Heart left ventricle (tissue), 16 donors: Measurements from ENCODE around the gene MROH2B. TPM values are rescaled to one million over a fixed set of nuclear protein-coding genes. Genes with fewer than 3 reads are reported as not detected.

Source experiments
- ATAC-seq, 4 donors: fragments of 200-7000 bp; cut with Tn5 transposase; one replicate each; pipeline ENCODE4 v1.9.1; 2020 to 2022; ENCODE audit warnings: moderate library complexity in 4 of 4, mild to moderate bottlenecking in 3 of 4, moderate number of reproducible peaks in 1 of 4
- DNase-seq, 5 donors: peaks; one replicate each; pipeline ENCODE4 v3.0.0-alpha.2; 2020
- H3K27ac ChIP-seq, 12 donors: fragments of 200-600 bp; sonication (generic) in 4 of 12; one replicate each; pipeline versions ENCODE4 v1.5.0 to v1.8.0; 2016 to 2022; ENCODE audit warnings: mild to moderate bottlenecking in 2 of 12
- H3K27me3 ChIP-seq, 9 donors: fragments of 200-600 bp; sonication (generic) in 2 of 9; one replicate each; pipeline versions ENCODE4 v1.5.1 to v1.8.0; 2016 to 2022; ENCODE audit warnings: mild to moderate bottlenecking in 3 of 9
- H3K36me3 ChIP-seq, 9 donors: fragments of 200-600 bp; sonication (generic) in 2 of 9; one replicate each; pipeline versions ENCODE4 v1.5.0 to v1.8.0; 2018 to 2022; ENCODE audit warnings: mild to moderate bottlenecking in 2 of 9
- H3K4me1 ChIP-seq, 12 donors: fragments of 200-600 bp; sonication (generic) in 4 of 12; one replicate each; pipeline versions ENCODE4 v1.5.0 to v1.8.0; 2016 to 2022; ENCODE audit warnings: mild to moderate bottlenecking in 3 of 12
- H3K4me3 ChIP-seq, 12 donors: fragments of 200-600 bp; sonication (generic) in 4 of 12; one replicate each; pipeline versions ENCODE4 v1.5.0 to v1.8.0; 2017 to 2022; ENCODE audit warnings: mild to moderate bottlenecking in 9 of 12, moderate library complexity in 4 of 12
- H3K9me3 ChIP-seq, 12 donors: fragments of 200-600 bp; sonication (generic) in 4 of 12; one replicate each; pipeline versions ENCODE4 v1.5.0 to v1.8.0; 2016 to 2022; ENCODE audit warnings: mild to moderate bottlenecking in 1 of 12
- CTCF ChIP-seq, 12 donors: fragments of 200-600 bp; sonication (generic) in 4 of 12; IDR thresholded peaks; one replicate each; pipeline versions ENCODE4 v1.5.0 to v1.8.0; 2018 to 2022; ENCODE audit warnings: antibody characterized with exemption in 12 of 12, mild to moderate bottlenecking in 5 of 12
- POLR2A ChIP-seq, 2 donors: fragments of 450-650 bp; IDR thresholded peaks; one replicate each; pipeline ENCODE4 v1.6.1; 2017; ENCODE audit warnings: antibody characterized with exemption in 2 of 2, mild to moderate bottlenecking in 2 of 2, moderate library complexity in 2 of 2
- WGBS, 4 donors: extraction: QIAGEN DNeasy Blood & Tissue Kit in 2 of 4; methylation state at CpG; one replicate each; pipeline versions ENCODE4 v1.1.5 to v1.1.7; 2013 to 2018; 5-methylcytosine and 5-hydroxymethylcytosine counted together
- intact Hi-C, 10 donors: fragments of 100-400 bp; cut with DNase I; formaldehyde crosslinking; loops; one replicate each; pipeline versions ENCODE4 v1.11.1 to v1.14.2; 2022
- polyA plus RNA-seq, 2 donors: library from polyadenylated mRNA; stranded (reverse); fragments of 200-250 nt; gene quantifications; one replicate each; pipeline ENCODE4 v1.2.3, GENCODE V29; 2013
- total RNA-seq, 9 donors: library from RNA; depleted of rRNA in 2 of 9; stranded (reverse); fragments of >200 nt in 2 of 9; fragmentation: NEBNext Ultra II Directional in 3 of 9; extraction: Animal tissue kit (Norgen Biotek cat#: 25700) in 3 of 9; gene quantifications; one replicate each; pipeline versions ENCODE4 v1.1.0 to v1.2.4, GENCODE V29; 2016 to 2023
- donor health status: ischemic (EF 13 %, LVEDD 7.1; RV severe dilation, severe dysfunction).
- donor health status: healthy with polysubstance abuse.
- donor health status: DM: no; HTN: yes; CAD: no.
- donor health status: DM: no; HTN: no; CAD: no.
- donor health status: ischemic (EF 25% LVEDD 6.9; RV normal size, moderate dysfunction).
- donor health status: ischemic (EF 25% LVEDD 5.7; RV mildly dilated, moderate dysfunction).
- donor health status: healthy.
- donor health status: DM: yes; HTN: yes; CAD: no.
- donor health status: ischemic (EF 35%, LVEDD 5.7; RV mildly dilated, moderate dysfunction).
- donor health status: nonischemic (EF 11% LVEDD 7.7; RV severe dilation, severe dysfunction).
- donor health status: DM: yes; HTN: yes; CAD: no.
- donor health status: PGD.
- donor health status: ischemic (EF 29% LVEDD 5.4; RV normal size, mild dysfunction).
- donor health status: nonischemic (EF 23%, LVEDD 6.1; RV moderate dilation, normal function).

MROH2B gene
- total and polyA plus RNA-seq, 11 donors: not detected

- no peak overlapping the region for H3K27ac ChIP-seq
- WGBS, 4 donors: 88 to 92% (median 89%) methylated on average over 7 of the region's 7 CpGs
- ATAC-seq: no peak
- no peaks in the 10 kb centered on the region for H3K9me3 ChIP-seq
- no peaks in the 10 kb centered on the region for H3K4me1 ChIP-seq
- no peaks in the 10 kb centered on the region for H3K36me3 ChIP-seq
- TF ChIP-seq CTCF (IDR thresholded peaks at IDR 0.05) (no peak), POLR2A (IDR thresholded peaks at IDR 0.05) (no peak)
- no peaks in the 10 kb centered on the region for H3K27me3 ChIP-seq
- H3K4me3 ChIP-seq: no peak overlapping the region
- intact Hi-C loops: no loop called here
- no peak for DNase-seq
These were observed 66.2 kb downstream of the MROH2B start for GRCh38 chr5:41004931-41005330.

GRCh38 chr5:41003670-41004376, 67.3 kb downstream of the MROH2B start:
- no peak for DNase-seq
- H3K4me3 ChIP-seq: no peak overlapping the region

GRCh38 chr5:40999966-41000365, 71.2 kb downstream of the MROH2B start:
- ATAC-seq (no peak), DNase-seq (no peak)
- intact Hi-C loops: loop anchor here in 1 of 10 donors (10.0 kb wide), 1 partner anchor 195 kb away; no protein-coding TSS in a partner anchor
- 94 to 96% (median 95%) methylated on average over 4 of the region's 4 CpGs for WGBS, 4 donors
- no peak overlapping the region for H3K4me3 ChIP-seq
- no peaks in the 10 kb centered on the region for H3K4me1 ChIP-seq
- H3K27me3 ChIP-seq: no peaks in the 10 kb centered on the region
- no peak overlapping the region for H3K27ac ChIP-seq
- H3K9me3 ChIP-seq: no peaks in the 10 kb centered on the region
- no peak for TF ChIP-seq POLR2A (IDR thresholded peaks at IDR 0.05)
- TF ChIP-seq CTCF (IDR thresholded peaks at IDR 0.05): no peak
- H3K36me3 ChIP-seq: no peaks in the 10 kb centered on the region

More at GRCh38 chr5:41003670-41004376, 67.3 kb downstream of the MROH2B start:
- TF ChIP-seq POLR2A (IDR thresholded peaks at IDR 0.05) (no peak), CTCF (IDR thresholded peaks at IDR 0.05) (no peak)
- 69 to 78% (median 77%) methylated on average over 3 of the region's 3 CpGs for WGBS, 4 donors
- Histone ChIP-seq H3K4me1 (no peaks in the 10 kb centered on the region), H3K27ac (no peak overlapping the region), H3K9me3 (no peaks in the 10 kb centered on the region), H3K27me3 (no peaks in the 10 kb centered on the region), H3K36me3 (no peaks in the 10 kb centered on the region)
- intact Hi-C loops: no loop called here
- ATAC-seq: no peak

- WGBS, 4 donors: 85 to 95% (median 90%) methylated on average over 1 of the region's 1 CpG
- H3K27me3 ChIP-seq: no peaks in the 10 kb centered on the region
- TF ChIP-seq CTCF (IDR thresholded peaks at IDR 0.05): no peak
- TF ChIP-seq POLR2A (IDR thresholded peaks at IDR 0.05): no peak
- intact Hi-C loops: loop anchor here in 1 of 10 donors (10.0 kb wide), 1 partner anchor 196 kb away; no protein-coding TSS in a partner anchor
- H3K4me3 ChIP-seq: no peak overlapping the region
- no peaks in the 10 kb centered on the region for H3K9me3 ChIP-seq
- no peak for ATAC-seq
- no peaks in the 10 kb centered on the region for H3K36me3 ChIP-seq
- no peaks in the 10 kb centered on the region for H3K4me1 ChIP-seq
- no peak for DNase-seq
- no peak overlapping the region for H3K27ac ChIP-seq
These were observed 72.0 kb downstream of the MROH2B start for GRCh38 chr5:40999142-40999541.
